H9 (cell line): ENCODE data around the gene MINDY4. TPM values are rescaled to one million over a fixed set of nuclear protein-coding genes. Genes with fewer than 3 reads are reported as not detected.

Experiments
- DNase-seq: peaks from one replicate; pipeline ENCODE4 v3.0.0-alpha.2; 2017
- H2AFZ ChIP-seq: one replicate; pipeline ENCODE4 v1.6.1; 2013; ENCODE audit warnings: mild to moderate bottlenecking, low read length, control low read depth, moderate library complexity
- H2AK5ac ChIP-seq: 2 replicates; pipeline ENCODE4 v1.6.1; 2013; ENCODE audit warnings: low read length, control low read depth, mixed read lengths; ENCODE audit not compliant: insufficient read length
- H2BK120ac ChIP-seq: one replicate; pipeline ENCODE4 v1.6.1; 2013; ENCODE audit warnings: low read depth, mild to moderate bottlenecking, low read length, control low read depth, inconsistent platforms; ENCODE audit not compliant: poor library complexity, severe bottlenecking
- H2BK12ac ChIP-seq: 2 replicates; pipeline ENCODE4 v1.6.1; 2013; ENCODE audit warnings: low read length, control low read depth, mixed read lengths, low read depth; ENCODE audit not compliant: insufficient read length
- H2BK15ac ChIP-seq: 2 replicates; pipeline ENCODE4 v1.6.1; 2013; ENCODE audit warnings: low read depth, low read length, control low read depth
- H2BK20ac ChIP-seq: one replicate; pipeline ENCODE4 v1.6.1; 2013; ENCODE audit warnings: low read depth, mild to moderate bottlenecking, low read length, control low read depth, inconsistent platforms; ENCODE audit not compliant: poor library complexity, severe bottlenecking
- H2BK5ac ChIP-seq: 2 replicates; pipeline ENCODE4 v1.6.1; 2013; ENCODE audit warnings: low read length, control low read depth, mixed read lengths; ENCODE audit not compliant: insufficient read length
- H3K14ac ChIP-seq: 2 replicates; pipeline ENCODE4 v1.6.1; 2013; ENCODE audit warnings: low read length, control low read depth; ENCODE audit not compliant: insufficient read depth
- H3K18ac ChIP-seq: 2 replicates; pipeline ENCODE4 v1.6.1; 2013; ENCODE audit warnings: low read depth, mild to moderate bottlenecking, mixed read lengths, low read length, control low read depth; ENCODE audit not compliant: insufficient read length
- H3K23ac ChIP-seq: 2 replicates; pipeline ENCODE4 v1.6.1; 2013; ENCODE audit warnings: low read length, control low read depth, mixed read lengths, low read depth; ENCODE audit not compliant: insufficient read length
- H3K23me2 ChIP-seq: 2 replicates; pipeline ENCODE4 v1.6.1; 2013; ENCODE audit warnings: low read depth, mild to moderate bottlenecking, mixed read lengths, low read length, control low read depth; ENCODE audit not compliant: insufficient read length, poor library complexity, severe bottlenecking
- H3K27ac ChIP-seq: 2 replicates; pipeline ENCODE4 v1.5.1; 2013; ENCODE audit warnings: low read length, control low read depth, mixed read lengths, low read depth; ENCODE audit not compliant: insufficient read length
- H3K27me3 ChIP-seq: 2 replicates; pipeline ENCODE4 v1.6.1; 2013; ENCODE audit warnings: low read length, control low read depth, inconsistent platforms; ENCODE audit not compliant: insufficient read depth
- H3K4ac ChIP-seq: 2 replicates; pipeline ENCODE4 v1.6.1; 2013; ENCODE audit warnings: low read depth, mild to moderate bottlenecking, control low read depth, inconsistent platforms, low read length, moderate library complexity
- H3K4me1 ChIP-seq: 2 replicates; pipeline ENCODE4 v1.6.1; 2013; ENCODE audit warnings: low read length, control low read depth, inconsistent platforms; ENCODE audit not compliant: insufficient read depth
- H3K4me2 ChIP-seq: 2 replicates; pipeline ENCODE4 v1.6.1; 2013; ENCODE audit warnings: low read length, control low read depth, mixed read lengths; ENCODE audit not compliant: insufficient read length, insufficient read depth
- H3K56ac ChIP-seq: 2 replicates; pipeline ENCODE4 v1.6.1; 2013; ENCODE audit warnings: low read depth, mild to moderate bottlenecking, mixed read lengths, low read length, control low read depth; ENCODE audit not compliant: insufficient read length
- H3K79me1 ChIP-seq: 2 replicates; pipeline ENCODE4 v1.6.1; 2013; ENCODE audit warnings: low read depth, mild to moderate bottlenecking, moderate library complexity, low read length, control low read depth, inconsistent platforms; ENCODE audit not compliant: insufficient read depth, poor library complexity, severe bottlenecking
- H3K79me2 ChIP-seq: 2 replicates; pipeline ENCODE4 v1.6.1; 2013; ENCODE audit warnings: low read length, control low read depth, inconsistent platforms; ENCODE audit not compliant: insufficient read depth
- H3K9ac ChIP-seq: 2 replicates; pipeline ENCODE4 v1.6.1; 2013; ENCODE audit warnings: low read length, control low read depth, mixed read lengths; ENCODE audit not compliant: insufficient read length; ENCODE audit errors: extremely low read depth
- H3K9me3 ChIP-seq: one replicate; pipeline ENCODE4 v1.6.1; 2013; ENCODE audit warnings: low read depth, low read length, inconsistent platforms; ENCODE audit not compliant: control insufficient read depth
- H3T11ph ChIP-seq: one replicate; pipeline ENCODE4 v1.6.1; 2013; ENCODE audit warnings: mild to moderate bottlenecking, low read length, control low read depth, inconsistent platforms
- H4K20me1 ChIP-seq: one replicate; pipeline ENCODE4 v1.6.1; 2013; ENCODE audit not compliant: control insufficient read depth, insufficient read length, insufficient read depth
- H4K5ac ChIP-seq: 2 replicates; pipeline ENCODE4 v1.6.1; 2013; ENCODE audit warnings: low read depth, mild to moderate bottlenecking, mixed read lengths, low read length, control low read depth; ENCODE audit not compliant: insufficient read length
- H4K8ac ChIP-seq: replicated peaks from 2 replicates; pipeline ENCODE4 v1.6.1; 2013; ENCODE audit warnings: low read length, control low read depth, mixed read lengths, low read depth; ENCODE audit not compliant: insufficient read length
- H4K91ac ChIP-seq: 2 replicates; pipeline ENCODE4 v1.6.1; 2013; ENCODE audit warnings: low read depth, mild to moderate bottlenecking, moderate library complexity, mixed read lengths, low read length, control low read depth; ENCODE audit not compliant: insufficient read length
- H3K27ac Mint-ChIP-seq, 3 experiments: 2 replicates in 2 of 3; 3 replicates in 1 of 3; pipeline ENCODE4 v1.8.0; 2020 to 2021; ENCODE audit warnings: mixed read lengths in 3 of 3, mild to moderate bottlenecking in 1 of 3, moderate library complexity in 1 of 3
- H3K27me3 Mint-ChIP-seq: 2 replicates; pipeline ENCODE4 v1.8.0; 2021; ENCODE audit warnings: low read depth, mild to moderate bottlenecking, moderate library complexity, mixed read lengths
- H3K36me3 Mint-ChIP-seq, 3 experiments: 2 replicates in 2 of 3; 3 replicates in 1 of 3; pipeline ENCODE4 v1.8.0; 2020 to 2021; ENCODE audit warnings: low read depth in 3 of 3, mixed read lengths in 3 of 3; ENCODE audit not compliant: insufficient read depth in 1 of 3
- H3K4me1 Mint-ChIP-seq, 2 experiments: 2 replicates each; pipeline ENCODE4 v1.8.0; 2020; ENCODE audit warnings: mixed read lengths in 2 of 2
- H3K4me3 Mint-ChIP-seq, 2 experiments: 2 replicates in 1 of 2; 3 replicates in 1 of 2; pipeline ENCODE4 v1.8.0; 2020 to 2021; ENCODE audit warnings: mild to moderate bottlenecking in 2 of 2, mixed read lengths in 2 of 2, moderate library complexity in 1 of 2
- H3K9me3 Mint-ChIP-seq, 2 experiments: 2 replicates in 1 of 2; 3 replicates in 1 of 2; pipeline ENCODE4 v1.8.0; 2020; ENCODE audit warnings: mild to moderate bottlenecking in 2 of 2, mixed read lengths in 2 of 2, moderate library complexity in 1 of 2
- CTCF ChIP-seq: fragments of 200-600 bp; sonication (generic); conservative IDR thresholded peaks from 3 replicates; pipeline ENCODE4 v1.8.0; 2021; ENCODE audit warnings: antibody characterized with exemption, mild to moderate bottlenecking
- WGBS: extraction: QIAGEN DNeasy Blood & Tissue Kit; methylation state at CpG from one replicate; pipeline ENCODE4 v1.1.7; 2013; ENCODE audit warnings: missing lambda C conversion rate, low lambda C conversion rate, mixed read lengths; ENCODE audit not compliant: insufficient read length; ENCODE audit errors: extremely low coverage; 5-methylcytosine and 5-hydroxymethylcytosine counted together
- total RNA-seq: library from RNA; stranded (reverse); gene quantifications from 2 replicates; pipeline ENCODE4 v1.2.1, GENCODE V29; 2021

MINDY4 gene
- total RNA-seq, 1 experiment from 2014 or later = 3.1 TPM

GRCh38 chr7:30810986-30811385 lies 39.8 kb downstream of the MINDY4 start:
- H3K23ac ChIP-seq = no peak overlapping the region
- H4K91ac ChIP-seq = no peak overlapping the region
- H3T11ph ChIP-seq = no peak overlapping the region
- no peaks in the 10 kb centered on the region for H3K4me1 ChIP-seq
- H3K23me2 ChIP-seq = no peaks in the 10 kb centered on the region
- Mint-ChIP-seq H3K36me3 (peaks cover 10 to 15% (median 12%) of the 10 kb centered on the region in 3 experiments), H3K27ac (no peak overlapping the region), H3K4me3 (no peak overlapping the region), H3K9me3 (peaks cover 3 to 6% of the 10 kb centered on the region in 2 experiments; a peak in 3 of 5 replicates), H3K27me3 (peaks cover 8% of the 10 kb centered on the region), H3K4me1 (peaks cover 6 to 14% of the 10 kb centered on the region in 2 experiments)
- no peaks in the 10 kb centered on the region for H3K79me1 ChIP-seq
- no peak overlapping the region for H3K4me2 ChIP-seq
- no peak overlapping the region for H2BK15ac ChIP-seq
- H3K79me2 ChIP-seq = no peaks in the 10 kb centered on the region
- DNase-seq = no peak
- WGBS = no CpG with 5 or more reads among the region's 5 CpGs
- H2BK12ac ChIP-seq = no peak overlapping the region
- no peak overlapping the region for H3K18ac ChIP-seq
- H4K5ac ChIP-seq = no peak overlapping the region
- no peak overlapping the region for H2BK120ac ChIP-seq
- no peak overlapping the region for H2AK5ac ChIP-seq
- no peak overlapping the region for H3K4ac ChIP-seq
- no peaks in the 10 kb centered on the region for H3K9me3 ChIP-seq
- no peak overlapping the region for H3K9ac ChIP-seq
- H2AFZ ChIP-seq = no peak overlapping the region
- H2BK5ac ChIP-seq = no peak overlapping the region
- H3K14ac ChIP-seq = no peak overlapping the region
- H3K27me3 ChIP-seq = no peaks in the 10 kb centered on the region
- TF ChIP-seq CTCF = no peak
- no peak overlapping the region for H2BK20ac ChIP-seq
- no peak overlapping the region for H4K8ac ChIP-seq
- H4K20me1 ChIP-seq = no peaks in the 10 kb centered on the region
- no peak overlapping the region for H3K56ac ChIP-seq
- no peak overlapping the region for H3K27ac ChIP-seq
